Testis (tissue), 3 donors: ENCODE results near the gene TUBA4B. TPM values are rescaled to one million over a fixed set of nuclear protein-coding genes. Genes with fewer than 3 reads are reported as not detected.

Source experiments
- DNase-seq: peaks from one replicate; pipeline ENCODE4 v3.0.0-alpha.2; 2019
- H3K27ac ChIP-seq, 2 donors: fragments of 200-600 bp; sonication (generic); one replicate each; pipeline ENCODE4 v1.5.1; 2019
- H3K27me3 ChIP-seq: fragments of 200-600 bp; sonication (generic); one replicate; pipeline ENCODE4 v1.5.1; 2019
- H3K36me3 ChIP-seq: fragments of 200-600 bp; sonication (generic); one replicate; pipeline ENCODE4 v1.5.1; 2017; ENCODE audit warnings: low read depth; ENCODE audit errors: missing control alignments
- H3K4me1 ChIP-seq: fragments of 200-600 bp; sonication (generic); one replicate; pipeline ENCODE4 v1.5.1; 2019
- H3K4me3 ChIP-seq, 2 donors: fragments of 200-600 bp; sonication (generic); one replicate each; pipeline ENCODE4 v1.5.1; 2017 to 2019
- H3K9me3 ChIP-seq: fragments of 200-600 bp; sonication (generic); one replicate; pipeline ENCODE4 v1.5.1; 2017
- CTCF ChIP-seq, 3 experiments: fragments of 450-650 bp in 2 of 3; fragments of 200-600 bp in 1 of 3; sonication (generic) in 1 of 3; IDR thresholded peaks; one replicate each; pipeline ENCODE4 v1.5.1; 2016 to 2019; ENCODE audit warnings: antibody characterized with exemption in 3 of 3, mild to moderate bottlenecking in 2 of 3, moderate library complexity in 1 of 3
- POLR2A ChIP-seq: fragments of 450-650 bp; IDR thresholded peaks from one replicate; pipeline ENCODE4 v1.6.1; 2017; ENCODE audit warnings: antibody characterized with exemption, mild to moderate bottlenecking, moderate library complexity
- WGBS, 2 donors: methylation state at CpG; one replicate each; pipeline ENCODE4 v1.1.5; 2018; 5-methylcytosine and 5-hydroxymethylcytosine counted together
- intact Hi-C: fragments of 100-400 bp; cut with DNase I; formaldehyde crosslinking; loops from one replicate; pipeline ENCODE4 v1.15.1; 2023; ENCODE audit warnings: low total_unique reads
- polyA plus RNA-seq: library from polyadenylated mRNA; stranded (reverse); fragments of 350-450 nt; fragmentation: Illumina TruSeq; extraction: RNeasy Lipid Tissue Mini Kit (QIAGEN cat#74804); gene quantifications from one replicate; pipeline ENCODE4 v1.2.3, GENCODE V29; 2014; ENCODE audit warnings: low read depth, low replicate concordance; ENCODE audit not compliant: insufficient read depth
- total RNA-seq, 2 donors: library from RNA; depleted of rRNA; stranded (reverse); fragments of >200 nt; gene quantifications; one replicate each; pipeline ENCODE4 v1.2.3, GENCODE V29; 2016

Gene TUBA4B
- total and polyA plus RNA-seq, 3 donors from 2014 or later: 0.25 to 1.6 TPM; not detected in 1

GRCh38 chr2:219251656-219252055 is 1.4 kb upstream of the TUBA4B start:
- no peaks in the 10 kb centered on the region for H3K9me3 ChIP-seq
- WGBS, 2 donors: 82 to 85% methylated on average over 6 of the region's 6 CpGs
- no peak for DNase-seq
- no peak overlapping the region for H3K27ac ChIP-seq
- intact Hi-C loops: no loop called here
- no peaks in the 10 kb centered on the region for H3K36me3 ChIP-seq
- TF ChIP-seq POLR2A: no peak
- no peak for TF ChIP-seq CTCF (IDR thresholded peaks at IDR 0.05)
- H3K4me3 ChIP-seq: no peak overlapping the region
- peaks cover 15% of the 10 kb centered on the region for H3K4me1 ChIP-seq
- no peaks in the 10 kb centered on the region for H3K27me3 ChIP-seq

GRCh38 chr2:219252084-219252483 is 959 bp upstream of the TUBA4B start:
- H3K27ac ChIP-seq: no peak overlapping the region
- DNase-seq: no peak
- intact Hi-C loops: no loop called here
- no peak overlapping the region for H3K4me3 ChIP-seq
- TF ChIP-seq CTCF (IDR thresholded peaks at IDR 0.05) (no peak), POLR2A (no peak)
- no peaks in the 10 kb centered on the region for H3K27me3 ChIP-seq
- H3K9me3 ChIP-seq: no peaks in the 10 kb centered on the region
- H3K4me1 ChIP-seq: peaks cover 15% of the 10 kb centered on the region
- 75 to 81% methylated on average over 5 of the region's 5 CpGs for WGBS, 2 donors
- H3K36me3 ChIP-seq: no peaks in the 10 kb centered on the region

GRCh38 chr2:219252570-219252899 is 508 bp upstream of the TUBA4B start:
- H3K27me3 ChIP-seq: no peaks in the 10 kb centered on the region

GRCh38 chr2:219253753-219254589 is 928 bp downstream of the TUBA4B start, which contains the start of gene TUBA4A:
TUBA4A (minus strand) TSS chr2:219253918; CDS start chr2:219253858, 60 bp downstream.
- no peaks in the 10 kb centered on the region for H3K36me3 ChIP-seq
- peak within 1 kb of the TSS; percentile 42 to 67 for H3K4me3 ChIP-seq
- DNase-seq: peak; percentile 85
- intact Hi-C loops: no loop called here
- 0% methylated on average over 48 of the region's 76 CpGs; no CpG with 5 or more reads in 1 of the 2 donors for WGBS, 2 donors
- H3K4me1 ChIP-seq: peaks cover 15% of the 10 kb centered on the region
- peak in 1 of 3 experiments; percentile 16 for TF ChIP-seq CTCF (IDR thresholded peaks at IDR 0.05)
- peak; percentile 67 for TF ChIP-seq POLR2A
- H3K9me3 ChIP-seq: no peaks in the 10 kb centered on the region
- H3K27me3 ChIP-seq: no peaks in the 10 kb centered on the region
- peak within 1 kb of the TSS in 1 of 2 donors; percentile 11 for H3K27ac ChIP-seq

More at GRCh38 chr2:219252570-219252899, 508 bp upstream of the TUBA4B start:
- DNase-seq: no peak
- H3K4me3 ChIP-seq: peak overlapping the region; percentile 42 to 67
- TF ChIP-seq CTCF (IDR thresholded peaks at IDR 0.05) (no peak), POLR2A (no peak)
- no peaks in the 10 kb centered on the region for H3K9me3 ChIP-seq
- H3K27ac ChIP-seq: no peak overlapping the region
- 20 to 22% methylated on average over 7 to 9 of the region's 9 CpGs for WGBS, 2 donors
- intact Hi-C loops: no loop called here
- peaks cover 15% of the 10 kb centered on the region for H3K4me1 ChIP-seq
- H3K36me3 ChIP-seq: no peaks in the 10 kb centered on the region
